HEK293 (cell line): ENCODE data around the gene R3HDM2.

Source experiments
- ATF2 ChIP-seq: fragments of 450-650 bp; formaldehyde crosslinking; IDR thresholded peaks from 2 replicates; pipeline ENCODE4 v1.5.1; 2016; ENCODE audit warnings: missing biosample characterization, missing genetic modification characterization, low read depth
- CTCF ChIP-seq: fragments of 450-650 bp; formaldehyde crosslinking; IDR thresholded peaks from 2 replicates; pipeline ENCODE4 v1.5.1; 2016; ENCODE audit warnings: missing biosample characterization, missing genetic modification characterization
- TCF7L2 ChIP-seq: IDR thresholded peaks from 2 replicates; pipeline ENCODE4 v1.6.1; 2011; ENCODE audit warnings: low read depth, mild to moderate bottlenecking, inconsistent platforms, low read length, moderate library complexity, borderline replicate concordance
- YY1 ChIP-seq: fragments of 450-650 bp; formaldehyde crosslinking; IDR thresholded peaks from 2 replicates; pipeline ENCODE4 v1.5.1; 2018; ENCODE audit warnings: missing biosample characterization, missing genetic modification characterization
- ZNF239 ChIP-seq: fragments of 450-650 bp; formaldehyde crosslinking; IDR thresholded peaks from 2 replicates; pipeline ENCODE4 v1.5.1; 2016; ENCODE audit warnings: missing biosample characterization, missing genetic modification characterization
- ZNF433 ChIP-seq: fragments of 450-650 bp; formaldehyde crosslinking; IDR thresholded peaks from 2 replicates; pipeline ENCODE4 v1.5.1; 2016; ENCODE audit warnings: missing biosample characterization, missing genetic modification characterization, low read depth
- ZNF580 ChIP-seq: fragments of 450-650 bp; formaldehyde crosslinking; IDR thresholded peaks from 2 replicates; pipeline ENCODE4 v1.5.1; 2016; ENCODE audit warnings: missing biosample characterization, missing genetic modification characterization
- ZNF792 ChIP-seq: fragments of 450-650 bp; formaldehyde crosslinking; IDR thresholded peaks from 2 replicates; pipeline ENCODE4 v1.5.1; 2016; ENCODE audit warnings: missing biosample characterization, missing genetic modification characterization

GRCh38 chr12:57366315-57366714, 64.5 kb downstream of the R3HDM2 start:
- TF ChIP-seq CTCF (tag by site-specific recombination) = no peak
- no peak for TF ChIP-seq TCF7L2
- no peak for TF ChIP-seq ATF2
- no peak for TF ChIP-seq YY1 (tag by site-specific recombination)
- no peak for TF ChIP-seq ZNF792 (tag by site-specific recombination)
- TF ChIP-seq ZNF239 = no peak
- TF ChIP-seq ZNF580 (tag by site-specific recombination) = no peak
- no peak for TF ChIP-seq ZNF433 (tag by site-specific recombination)
